MM.1S (cell line): Measurements from ENCODE around the gene NAT10.

Experiments
- EZH2 ChIP-seq: fragments of 300-600 bp; sonication (generic); optimal IDR thresholded peaks from 2 replicates; pipeline ENCODE3; 2017; ENCODE audit warnings: low read depth, mild to moderate bottlenecking, antibody characterized with exemption, low read length, mixed read lengths
- EZH2phosphoT487 ChIP-seq: fragments of 300-600 bp; sonication (generic); IDR thresholded peaks from 2 replicates; pipeline ENCODE4 v1.6.1; 2018; ENCODE audit warnings: antibody characterized with exemption, low read length
- TF ChIP-seq, protein P1 (sequence below): fragments of 300-600 bp; sonication (generic); IDR thresholded peaks from 2 replicates; pipeline ENCODE4 v1.5.1; 2016; ENCODE audit warnings: antibody characterized with exemption, low read length, mixed read lengths

- TF ChIP-seq, protein P1, sequence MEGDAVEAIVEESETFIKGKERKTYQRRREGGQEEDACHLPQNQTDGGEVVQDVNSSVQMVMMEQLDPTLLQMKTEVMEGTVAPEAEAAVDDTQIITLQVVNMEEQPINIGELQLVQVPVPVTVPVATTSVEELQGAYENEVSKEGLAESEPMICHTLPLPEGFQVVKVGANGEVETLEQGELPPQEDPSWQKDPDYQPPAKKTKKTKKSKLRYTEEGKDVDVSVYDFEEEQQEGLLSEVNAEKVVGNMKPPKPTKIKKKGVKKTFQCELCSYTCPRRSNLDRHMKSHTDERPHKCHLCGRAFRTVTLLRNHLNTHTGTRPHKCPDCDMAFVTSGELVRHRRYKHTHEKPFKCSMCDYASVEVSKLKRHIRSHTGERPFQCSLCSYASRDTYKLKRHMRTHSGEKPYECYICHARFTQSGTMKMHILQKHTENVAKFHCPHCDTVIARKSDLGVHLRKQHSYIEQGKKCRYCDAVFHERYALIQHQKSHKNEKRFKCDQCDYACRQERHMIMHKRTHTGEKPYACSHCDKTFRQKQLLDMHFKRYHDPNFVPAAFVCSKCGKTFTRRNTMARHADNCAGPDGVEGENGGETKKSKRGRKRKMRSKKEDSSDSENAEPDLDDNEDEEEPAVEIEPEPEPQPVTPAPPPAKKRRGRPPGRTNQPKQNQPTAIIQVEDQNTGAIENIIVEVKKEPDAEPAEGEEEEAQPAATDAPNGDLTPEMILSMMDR, result no peak
- TF ChIP-seq EZH2, result no peak
- no peak for TF ChIP-seq EZH2phosphoT487
Measured at GRCh38 chr11:34160791-34161190, 55.4 kb downstream of the NAT10 start.
